Sigmoid colon (tissue), 4 donors: Measurements from ENCODE around the gene HTR1B.

Experiments
- EP300 ChIP-seq, 4 donors: sonication (generic); formaldehyde crosslinking; IDR thresholded peaks; one replicate each; pipeline ENCODE4 v1.6.1; 2017; ENCODE audit warnings: antibody characterized with exemption in 4 of 4
- POLR2A ChIP-seq, 2 donors: fragments of 450-650 bp; IDR thresholded peaks; one replicate each; pipeline ENCODE4 v1.6.1; 2016; ENCODE audit warnings: antibody characterized with exemption in 2 of 2, mild to moderate bottlenecking in 2 of 2, moderate library complexity in 2 of 2
- POLR2AphosphoS5 ChIP-seq, 4 donors: sonication (generic); formaldehyde crosslinking; IDR thresholded peaks; one replicate each; pipeline ENCODE4 v1.6.1; 2017; ENCODE audit warnings: antibody characterized with exemption in 4 of 4
- TF ChIP-seq, protein P1 (sequence below), 4 experiments: fragments of 450-650 bp in 3 of 4; fragments of 200-600 bp in 1 of 4; IDR thresholded peaks; one replicate each; pipeline ENCODE4 v1.5.1; 2016 to 2019; ENCODE audit warnings: antibody characterized with exemption in 4 of 4, mild to moderate bottlenecking in 3 of 4, moderate library complexity in 2 of 4

DNA sequence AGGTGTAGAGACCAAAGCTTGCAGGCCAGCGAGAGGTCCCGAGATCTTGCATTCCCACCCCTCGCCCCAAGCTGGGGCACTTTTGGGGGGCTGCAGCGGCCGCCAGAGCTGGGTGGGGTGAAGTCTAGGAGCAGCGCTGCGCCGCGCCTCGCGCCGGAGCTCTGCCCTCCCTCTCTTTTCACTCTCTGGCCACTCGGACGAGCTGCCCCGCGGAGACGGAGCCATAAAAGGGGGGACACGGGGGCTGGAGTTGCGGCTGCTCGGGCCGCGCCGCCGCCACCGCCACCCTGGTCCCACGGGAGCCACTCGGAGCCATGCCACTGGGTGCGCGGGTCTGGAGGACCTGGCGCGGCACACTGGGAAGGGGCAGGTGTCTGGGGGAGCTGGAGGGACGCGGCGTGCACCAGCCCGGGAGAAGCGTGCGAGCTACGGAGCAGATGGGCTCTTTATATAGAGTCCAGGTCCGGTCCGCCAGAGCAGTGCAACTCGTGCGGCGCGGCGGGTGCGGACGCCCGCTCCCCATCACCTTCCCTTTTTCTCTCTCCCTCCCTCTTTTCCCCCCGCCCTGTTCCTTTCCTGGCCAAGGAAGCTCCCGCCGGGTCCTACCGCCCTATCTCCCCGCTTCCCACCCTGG, 687 bp upstream of the HTR1B start:
- TF ChIP-seq POLR2A (IDR thresholded peaks at IDR 0.05) (no peak), EP300 (IDR thresholded peaks at IDR 0.05) (no peak), POLR2AphosphoS5 (IDR thresholded peaks at IDR 0.05) (no peak)
- TF ChIP-seq, protein P1, sequence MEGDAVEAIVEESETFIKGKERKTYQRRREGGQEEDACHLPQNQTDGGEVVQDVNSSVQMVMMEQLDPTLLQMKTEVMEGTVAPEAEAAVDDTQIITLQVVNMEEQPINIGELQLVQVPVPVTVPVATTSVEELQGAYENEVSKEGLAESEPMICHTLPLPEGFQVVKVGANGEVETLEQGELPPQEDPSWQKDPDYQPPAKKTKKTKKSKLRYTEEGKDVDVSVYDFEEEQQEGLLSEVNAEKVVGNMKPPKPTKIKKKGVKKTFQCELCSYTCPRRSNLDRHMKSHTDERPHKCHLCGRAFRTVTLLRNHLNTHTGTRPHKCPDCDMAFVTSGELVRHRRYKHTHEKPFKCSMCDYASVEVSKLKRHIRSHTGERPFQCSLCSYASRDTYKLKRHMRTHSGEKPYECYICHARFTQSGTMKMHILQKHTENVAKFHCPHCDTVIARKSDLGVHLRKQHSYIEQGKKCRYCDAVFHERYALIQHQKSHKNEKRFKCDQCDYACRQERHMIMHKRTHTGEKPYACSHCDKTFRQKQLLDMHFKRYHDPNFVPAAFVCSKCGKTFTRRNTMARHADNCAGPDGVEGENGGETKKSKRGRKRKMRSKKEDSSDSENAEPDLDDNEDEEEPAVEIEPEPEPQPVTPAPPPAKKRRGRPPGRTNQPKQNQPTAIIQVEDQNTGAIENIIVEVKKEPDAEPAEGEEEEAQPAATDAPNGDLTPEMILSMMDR (IDR thresholded peaks at IDR 0.05) = no peak
